ENCODE results near the gene DLG2. TPM values are rescaled to one million over a fixed set of nuclear protein-coding genes. Genes with fewer than 3 reads are reported as not detected.
A peak's percentile ranks its signal among the peaks of the same experiment; 100 is the strongest.

Gene DLG2
- polyA plus RNA-seq, 4 donors: 6.8 to 14.7 (median 13.2) TPM

- DNase-seq (ENCODE audit: low read depth in 4 of 4, low spot score in 3 of 4): no peak
Observed at GRCh38 chr11:84930863-84931262, 696.3 kb downstream of the DLG2 start.

DNA sequence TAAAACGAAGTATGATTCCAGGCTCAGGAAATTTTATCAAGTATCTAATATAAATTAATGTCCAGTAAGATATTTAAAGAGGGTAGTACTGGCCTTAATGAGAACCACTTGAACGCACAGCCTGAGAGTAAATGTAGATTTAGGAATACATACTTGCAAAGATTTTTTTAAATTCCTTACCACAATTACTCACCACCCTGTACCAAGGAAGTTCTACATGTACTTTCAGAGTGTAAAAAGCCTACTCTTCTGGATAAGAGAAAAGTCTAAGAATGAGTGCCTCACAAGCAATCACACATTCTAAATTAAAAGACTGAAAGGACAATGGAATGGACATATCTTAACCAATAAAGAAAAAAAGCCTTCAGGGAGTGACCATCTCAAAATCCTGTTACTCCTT is 697.4 kb downstream of the DLG2 start:
- DNase-seq (ENCODE audit: low read depth in 4 of 4, low spot score in 3 of 4): no peak

DNA sequence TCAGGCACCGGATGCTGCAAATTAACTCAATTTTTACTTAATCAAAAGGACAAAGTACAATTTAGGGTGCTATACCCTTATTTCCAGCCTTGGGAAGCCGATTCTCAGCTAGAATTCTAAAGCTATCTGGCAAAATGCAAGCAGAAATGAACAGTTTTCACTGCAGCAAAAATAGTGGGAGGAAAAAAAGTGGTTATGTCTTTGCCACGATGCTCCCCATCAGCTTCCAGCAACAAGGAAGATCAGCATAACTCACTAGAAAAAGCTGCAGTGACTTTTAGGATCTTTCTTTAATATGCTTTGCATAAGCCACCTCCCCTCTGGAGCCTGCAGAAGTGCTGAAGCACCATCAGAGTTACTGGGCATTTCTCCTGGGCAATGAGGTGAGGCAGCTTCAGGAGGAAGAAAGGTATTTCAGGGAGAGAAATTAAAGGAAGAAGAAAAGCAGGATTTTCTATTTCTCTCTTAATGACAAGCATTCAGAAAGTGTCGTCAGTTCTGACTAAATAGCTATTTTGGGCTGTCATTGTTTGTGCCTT is 702.9 kb downstream of the DLG2 start:
- DNase-seq (ENCODE audit: low read depth in 4 of 4, low spot score in 3 of 4): no peak

- no peak for DNase-seq (ENCODE audit: low read depth in 4 of 4, low spot score in 3 of 4)
Observed at GRCh38 chr11:84923489-84923888, 703.7 kb downstream of the DLG2 start.

- peak in 1 of 4 donors; percentile 10 for DNase-seq (ENCODE audit: low read depth in 4 of 4, low spot score in 3 of 4)
Observed at GRCh38 chr11:84922836-84923235, 704.3 kb downstream of the DLG2 start.

- DNase-seq (ENCODE audit: low read depth in 4 of 4, low spot score in 3 of 4): no peak
Observed at GRCh38 chr11:84922212-84922805, 704.8 kb downstream of the DLG2 start.

DNA sequence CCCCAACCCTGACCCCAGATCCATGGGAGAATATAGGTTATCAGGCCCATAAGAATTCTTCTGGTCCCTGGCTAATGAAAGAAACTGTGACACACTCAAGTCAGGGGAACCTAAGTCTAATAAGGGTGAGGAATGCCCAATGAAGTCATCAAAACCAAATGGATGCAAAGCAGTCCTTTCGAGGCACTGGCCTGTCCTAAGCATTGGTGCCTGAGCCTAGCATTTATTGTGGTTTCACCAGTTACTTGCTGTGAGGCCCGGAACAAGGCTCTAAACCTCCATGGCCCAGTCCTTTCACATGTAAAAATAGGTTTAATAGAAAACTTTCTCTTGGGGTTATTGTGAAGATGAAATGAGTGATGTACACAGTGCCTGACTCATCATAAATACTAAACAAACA is 712.6 kb downstream of the DLG2 start:
- no peak for DNase-seq (ENCODE audit: low read depth in 4 of 4, low spot score in 3 of 4)

GRCh38 chr11:84909740-84910139 is 717.4 kb downstream of the DLG2 start:
- DNase-seq (ENCODE audit: low read depth in 4 of 4, low spot score in 3 of 4): no peak

DNA sequence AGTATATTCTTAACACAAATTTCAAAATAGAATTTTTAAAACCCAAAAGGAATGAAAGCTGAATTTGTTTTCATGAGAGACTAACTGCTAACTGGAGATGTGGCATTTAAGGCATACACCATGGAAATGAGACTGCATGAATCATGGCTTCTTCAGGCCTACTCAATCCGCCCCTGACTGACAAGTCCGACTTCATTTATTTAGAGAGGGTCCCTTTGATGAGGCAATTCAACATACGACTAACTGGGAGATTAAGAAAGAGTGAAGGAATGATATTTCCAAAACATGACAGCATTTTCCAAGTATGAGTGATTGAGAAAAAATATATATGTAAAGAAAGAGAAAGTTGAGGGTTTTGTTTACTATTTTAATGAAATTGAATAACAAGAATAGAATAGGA is 720.1 kb downstream of the DLG2 start:
- DNase-seq (ENCODE audit: low read depth in 4 of 4, low spot score in 3 of 4): no peak

GRCh38 chr11:84905411-84905810 is 721.7 kb downstream of the DLG2 start:
- no peak for DNase-seq (ENCODE audit: low read depth in 4 of 4, low spot score in 3 of 4)

DNA sequence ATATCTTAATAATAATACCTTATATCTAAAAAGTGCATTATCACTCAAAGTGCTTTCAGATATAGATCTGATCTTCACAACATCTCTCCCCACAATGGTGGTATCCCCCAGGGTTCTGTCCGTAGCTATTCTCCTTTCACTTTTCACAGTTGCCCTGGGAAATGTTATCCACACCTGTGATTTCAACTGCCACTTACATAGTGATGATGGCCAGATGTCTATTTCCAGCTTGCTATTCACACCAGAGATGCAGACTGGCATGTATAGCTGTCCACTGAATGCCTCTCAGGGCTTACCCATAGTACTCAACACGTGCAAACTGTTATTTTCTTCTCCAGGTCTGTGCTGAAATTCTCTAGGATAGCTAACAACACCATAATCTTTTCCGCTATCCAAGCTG is 724.7 kb downstream of the DLG2 start:
- no peak for DNase-seq (ENCODE audit: low read depth in 4 of 4, low spot score in 3 of 4)

- no peak for DNase-seq (ENCODE audit: low read depth in 4 of 4, low spot score in 3 of 4)
Observed at GRCh38 chr11:84901991-84902390, 725.2 kb downstream of the DLG2 start.

DNA sequence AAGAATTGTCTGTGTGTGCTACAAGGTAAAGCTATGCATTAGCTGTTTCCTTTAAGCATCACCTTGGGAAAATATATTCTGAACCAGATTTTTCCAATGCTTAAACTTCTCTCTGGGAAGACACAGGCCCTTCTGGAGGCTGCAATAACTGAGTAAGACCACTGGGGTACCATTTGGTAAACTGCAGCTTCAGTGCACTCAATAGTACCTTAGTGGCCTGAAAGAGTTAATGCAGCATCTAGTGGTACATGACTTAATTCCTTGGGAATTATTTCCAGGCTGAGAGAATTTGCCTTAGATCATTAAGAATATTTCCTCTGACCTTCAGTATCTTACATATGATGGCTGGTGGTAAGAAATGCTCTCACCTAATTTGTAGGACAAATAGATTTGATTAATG is 727.4 kb downstream of the DLG2 start:
- no peak for DNase-seq (ENCODE audit: low read depth in 4 of 4, low spot score in 3 of 4)

DNA sequence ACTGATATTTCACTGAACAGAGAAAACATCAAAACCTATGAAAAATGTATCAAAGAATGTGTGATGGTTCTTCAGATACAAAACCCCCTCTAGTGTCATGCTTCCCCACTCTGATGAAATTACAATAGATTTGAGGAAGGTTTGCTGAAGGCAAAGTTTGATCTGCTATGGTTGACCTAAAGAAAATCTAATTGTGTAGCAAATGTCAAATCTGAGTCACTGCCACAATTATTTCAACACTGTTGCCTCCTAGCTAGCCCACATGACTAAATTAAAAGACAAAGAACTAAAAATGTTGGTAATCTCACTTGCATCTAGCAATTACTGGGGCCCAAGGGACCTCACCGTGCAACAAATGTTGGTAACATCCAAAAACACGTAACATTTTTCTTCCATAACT is 728.0 kb downstream of the DLG2 start:
- DNase-seq (ENCODE audit: low read depth in 4 of 4, low spot score in 3 of 4): no peak

DNA sequence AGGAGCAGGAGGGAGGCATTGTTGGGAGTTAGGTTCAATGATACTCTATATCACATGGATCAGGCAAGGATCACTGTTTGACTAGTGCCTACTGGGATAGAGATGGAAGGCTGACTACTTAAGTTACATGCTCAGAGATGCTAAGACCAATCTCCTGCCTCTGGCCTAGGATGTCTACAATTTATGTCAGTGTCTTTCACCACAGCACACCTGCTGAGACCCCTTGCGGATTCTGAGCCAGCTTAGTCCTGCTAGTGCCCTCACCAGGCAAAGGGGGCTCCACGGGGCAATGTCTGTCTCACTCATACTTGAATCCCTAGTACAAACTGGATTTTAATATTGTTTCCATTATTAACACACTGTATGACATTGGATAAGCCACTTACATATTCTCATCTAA is 732.5 kb downstream of the DLG2 start:
- no peak for DNase-seq (ENCODE audit: low read depth in 4 of 4, low spot score in 3 of 4)

- DNase-seq (ENCODE audit: low read depth in 4 of 4, low spot score in 3 of 4): no peak
Observed at GRCh38 chr11:84890676-84891075, 736.5 kb downstream of the DLG2 start.

GRCh38 chr11:84889556-84889955 is 737.6 kb downstream of the DLG2 start:
- no peak for DNase-seq (ENCODE audit: low read depth in 4 of 4, low spot score in 3 of 4)

- DNase-seq (ENCODE audit: low read depth in 4 of 4, low spot score in 3 of 4): no peak
Observed at GRCh38 chr11:84887055-84887629, 740.0 kb downstream of the DLG2 start.

GRCh38 chr11:84886344-84886743 is 740.8 kb downstream of the DLG2 start:
- DNase-seq (ENCODE audit: low read depth in 4 of 4, low spot score in 3 of 4): no peak

DNA sequence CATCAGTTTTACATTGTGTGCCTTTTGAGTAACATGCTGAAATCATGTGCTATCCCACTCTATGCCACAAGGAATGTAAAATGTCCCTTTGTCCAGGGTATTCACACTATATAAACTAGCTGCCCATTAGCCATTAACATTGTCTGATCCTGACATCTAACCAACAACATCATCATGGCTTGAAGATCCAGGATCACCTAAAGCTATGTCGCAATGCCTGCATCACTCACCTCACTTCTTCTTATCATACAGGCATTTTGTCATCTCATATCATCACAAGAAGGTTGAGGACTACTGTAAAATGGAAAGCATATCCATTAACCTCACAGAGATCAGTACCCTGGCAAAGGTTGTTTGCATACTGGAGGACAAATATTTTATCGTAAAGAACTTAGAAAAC is 742.3 kb downstream of the DLG2 start:
- no peak for DNase-seq (ENCODE audit: low read depth in 4 of 4, low spot score in 3 of 4)

DNA sequence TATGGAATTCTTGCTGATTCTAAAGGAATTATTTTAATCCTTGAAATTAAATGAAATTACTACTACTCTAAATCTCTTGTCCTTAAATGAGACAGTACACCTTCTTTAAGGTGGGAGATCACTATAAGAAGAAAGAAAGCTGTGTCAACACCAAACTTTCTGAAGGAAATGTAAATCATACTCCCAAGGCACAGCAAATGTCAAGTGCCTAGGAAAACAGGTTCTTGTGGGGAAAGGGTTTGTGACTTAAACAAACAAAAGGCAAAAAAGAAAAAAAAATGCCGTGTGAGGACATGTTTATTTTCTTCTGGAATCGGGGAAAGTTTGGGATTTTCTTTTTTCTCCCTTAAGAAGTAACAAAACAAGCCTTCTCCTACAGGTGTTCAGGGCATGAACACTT is 745.1 kb downstream of the DLG2 start:
- DNase-seq (ENCODE audit: low read depth in 4 of 4, low spot score in 3 of 4): no peak

GRCh38 chr11:84871116-84871515 is 756.0 kb downstream of the DLG2 start:
- DNase-seq (ENCODE audit: low read depth in 4 of 4, low spot score in 3 of 4): no peak

- DNase-seq (ENCODE audit: low read depth in 4 of 4, low spot score in 3 of 4): no peak
Observed at GRCh38 chr11:84870486-84870885, 756.7 kb downstream of the DLG2 start.
